ENCODE results near the gene DHH.
"Not testable (repeated sequence)": the region's sequence is repeated elsewhere in the genome, so short reads cannot be mapped to it uniquely, and the experiment has no call there.

The DHH gene

GRCh38 chr12:49068879-49069506 is 25.6 kb downstream of the DHH start:
- no peak for DNase-seq

GRCh38 chr12:49066120-49066519 is 28.5 kb downstream of the DHH start:
- DNase-seq, result no peak

- DNase-seq, result no peak
Measured at GRCh38 chr12:49064767-49065152, 29.8 kb downstream of the DHH start.

- not testable (repeated sequence) for DNase-seq
Measured at GRCh38 chr12:49061916-49062315, 32.7 kb downstream of the DHH start.

GRCh38 chr12:49061157-49061650 is 33.4 kb downstream of the DHH start:
- DNase-seq, result no peak

- DNase-seq, result peak; percentile 89
Measured at GRCh38 chr12:49060237-49061156, 34.1 kb downstream of the DHH start, which contains the start of gene KMT2D. KMT2D (minus strand) TSS chr12:49060794; CDS start chr12:49055324, 5,470 bp downstream.

- no peak for DNase-seq
Measured at GRCh38 chr12:49059299-49060171, 35.1 kb downstream of the DHH start.

GRCh38 chr12:49059045-49059298 is 35.6 kb downstream of the DHH start:
- DNase-seq, result no peak

GRCh38 chr12:49058366-49059044 is 36.1 kb downstream of the DHH start:
- no peak for DNase-seq

GRCh38 chr12:49057888-49058287 is 36.7 kb downstream of the DHH start:
- no peak for DNase-seq

- peak; percentile 4 for DNase-seq
Measured at GRCh38 chr12:49055978-49056754, 38.4 kb downstream of the DHH start.

- no peak for DNase-seq
Measured at GRCh38 chr12:49055092-49055491, 39.5 kb downstream of the DHH start.

- DNase-seq, result no peak
Measured at GRCh38 chr12:49054524-49054923, 40.1 kb downstream of the DHH start.

- no peak for DNase-seq
Measured at GRCh38 chr12:49054096-49054495, 40.5 kb downstream of the DHH start.

- no peak for DNase-seq
Measured at GRCh38 chr12:49052451-49053208, 42.0 kb downstream of the DHH start.

- no peak for DNase-seq
Measured at GRCh38 chr12:49051777-49052438, 42.7 kb downstream of the DHH start.

- DNase-seq, result no peak
Measured at GRCh38 chr12:49051373-49051764, 43.2 kb downstream of the DHH start.

GRCh38 chr12:49050507-49051372 is 43.9 kb downstream of the DHH start:
- no peak for DNase-seq

GRCh38 chr12:49049566-49050224 is 44.9 kb downstream of the DHH start:
- no peak for DNase-seq
